ENCODE measurements around the gene ITPRID1. TPM values are rescaled to one million over a fixed set of nuclear protein-coding genes. Genes with fewer than 3 reads are reported as not detected.
"Not testable (repeated sequence)": the region's sequence is repeated elsewhere in the genome, so short reads cannot be mapped to it uniquely, and the experiment has no call there.

Gene ITPRID1
- total RNA-seq: not detected

DNA sequence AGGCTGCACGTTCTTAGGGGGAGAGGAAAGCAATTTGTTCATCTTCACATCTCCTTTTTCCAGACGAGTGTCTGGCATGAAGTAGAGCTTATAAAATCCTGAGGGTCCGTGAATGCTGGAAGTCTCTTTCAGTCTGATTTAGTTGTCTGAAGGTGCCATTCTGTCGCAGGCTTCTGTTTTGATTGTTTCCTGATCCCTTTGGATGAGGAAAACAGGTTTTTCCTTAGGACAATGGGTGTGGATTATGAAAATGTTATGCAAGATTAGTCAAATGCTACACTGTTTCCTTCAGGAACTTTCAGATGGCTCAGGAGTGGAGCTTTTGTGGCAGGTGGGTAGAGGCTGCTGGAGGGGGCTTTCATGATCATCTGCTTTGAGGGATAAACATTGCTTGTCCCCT is at the start of gene ITPRID1:
Gene ITPRID1, plus strand, starts transcription at position 301 of the 400 bp plus-strand sequence. CDS start 38,935 bp downstream, outside the sequence.
- TF ChIP-seq, protein P1, sequence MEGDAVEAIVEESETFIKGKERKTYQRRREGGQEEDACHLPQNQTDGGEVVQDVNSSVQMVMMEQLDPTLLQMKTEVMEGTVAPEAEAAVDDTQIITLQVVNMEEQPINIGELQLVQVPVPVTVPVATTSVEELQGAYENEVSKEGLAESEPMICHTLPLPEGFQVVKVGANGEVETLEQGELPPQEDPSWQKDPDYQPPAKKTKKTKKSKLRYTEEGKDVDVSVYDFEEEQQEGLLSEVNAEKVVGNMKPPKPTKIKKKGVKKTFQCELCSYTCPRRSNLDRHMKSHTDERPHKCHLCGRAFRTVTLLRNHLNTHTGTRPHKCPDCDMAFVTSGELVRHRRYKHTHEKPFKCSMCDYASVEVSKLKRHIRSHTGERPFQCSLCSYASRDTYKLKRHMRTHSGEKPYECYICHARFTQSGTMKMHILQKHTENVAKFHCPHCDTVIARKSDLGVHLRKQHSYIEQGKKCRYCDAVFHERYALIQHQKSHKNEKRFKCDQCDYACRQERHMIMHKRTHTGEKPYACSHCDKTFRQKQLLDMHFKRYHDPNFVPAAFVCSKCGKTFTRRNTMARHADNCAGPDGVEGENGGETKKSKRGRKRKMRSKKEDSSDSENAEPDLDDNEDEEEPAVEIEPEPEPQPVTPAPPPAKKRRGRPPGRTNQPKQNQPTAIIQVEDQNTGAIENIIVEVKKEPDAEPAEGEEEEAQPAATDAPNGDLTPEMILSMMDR (IDR thresholded peaks at IDR 0.05): no peak
- Histone ChIP-seq H3K27me3 (replicated peaks; ENCODE audit: insufficient read depth) (no peaks in the 10 kb centered on the region), H3K36me3 (no peaks in the 10 kb centered on the region), H3K27ac (no peak within 1 kb of the TSS), H3K9me3 (peaks cover 2% of the 10 kb centered on the region), H3K4me3 (no peak within 1 kb of the TSS), H3K4me1 (ENCODE audit: control insufficient read depth in 1 of 2, low read depth in 2 of 2) (no peaks in the 10 kb centered on the region)
- ATAC-seq (ENCODE audit: insufficient number of reproducible peaks, low FRiP score, low read depth) (no peak), DNase-seq (ENCODE audit: low spot score) (no peak)

DNA sequence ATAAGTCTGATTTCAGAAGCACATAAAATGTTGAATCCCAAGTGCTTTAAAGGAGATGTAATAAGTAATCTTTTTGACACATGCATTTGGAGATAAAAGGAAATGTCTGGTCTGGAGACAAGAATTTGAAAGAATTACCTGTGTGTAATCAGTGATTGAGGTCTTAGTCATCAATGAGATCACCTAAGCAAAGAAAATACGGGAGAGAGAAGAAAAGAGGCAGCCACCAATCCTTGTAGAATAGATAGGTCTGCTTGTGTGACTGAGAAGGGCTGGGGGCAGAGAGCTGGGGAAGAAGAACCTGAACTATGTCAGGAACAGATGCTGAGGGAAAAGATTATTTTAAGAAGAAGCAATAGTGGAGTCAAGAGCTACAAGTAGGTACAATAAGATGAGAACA is 49.3 kb upstream of the ITPRID1 start:
- ATAC-seq (ENCODE audit: insufficient number of reproducible peaks, low FRiP score, low read depth) (no peak), DNase-seq (ENCODE audit: low spot score) (no peak)
- TF ChIP-seq, protein P1 (IDR thresholded peaks at IDR 0.05): no peak
- Histone ChIP-seq H3K4me1 (ENCODE audit: control insufficient read depth in 1 of 2, low read depth in 2 of 2) (no peaks in the 10 kb centered on the region), H3K27me3 (replicated peaks; ENCODE audit: insufficient read depth) (no peaks in the 10 kb centered on the region), H3K4me3 (no peak overlapping the region), H3K36me3 (no peaks in the 10 kb centered on the region), H3K27ac (no peak overlapping the region), H3K9me3 (no peaks in the 10 kb centered on the region)

DNA sequence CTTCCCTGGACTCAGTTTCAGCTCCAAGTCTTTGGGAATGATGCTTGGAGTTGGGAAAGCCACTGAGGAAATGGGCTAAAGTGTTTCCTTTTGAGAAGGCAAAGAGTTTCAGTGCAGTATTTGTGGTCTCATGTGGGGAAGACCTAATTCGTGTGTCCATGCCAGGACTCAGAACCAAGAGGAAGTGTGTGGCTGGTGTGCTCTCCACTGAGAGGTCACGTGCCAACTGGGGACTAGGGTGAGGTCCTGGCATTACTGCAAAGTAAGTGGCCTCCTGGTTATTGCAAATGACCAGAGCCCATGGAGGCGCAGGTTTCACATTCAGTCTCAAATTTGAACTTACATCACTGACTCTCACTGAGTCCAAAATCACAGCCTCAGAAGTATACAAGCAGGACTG is 48.6 kb upstream of the ITPRID1 start:
- H3K4me3 ChIP-seq: no peak overlapping the region
- no peaks in the 10 kb centered on the region for H3K4me1 ChIP-seq (ENCODE audit: control insufficient read depth in 1 of 2, low read depth in 2 of 2)
- no peaks in the 10 kb centered on the region for H3K27me3 ChIP-seq (replicated peaks; ENCODE audit: insufficient read depth)
- H3K9me3 ChIP-seq: no peaks in the 10 kb centered on the region
- no peaks in the 10 kb centered on the region for H3K36me3 ChIP-seq
- no peak for ATAC-seq (ENCODE audit: insufficient number of reproducible peaks, low FRiP score, low read depth)
- DNase-seq (ENCODE audit: low spot score): no peak
- TF ChIP-seq, protein P1 (IDR thresholded peaks at IDR 0.05): no peak
- H3K27ac ChIP-seq: no peak overlapping the region

DNA sequence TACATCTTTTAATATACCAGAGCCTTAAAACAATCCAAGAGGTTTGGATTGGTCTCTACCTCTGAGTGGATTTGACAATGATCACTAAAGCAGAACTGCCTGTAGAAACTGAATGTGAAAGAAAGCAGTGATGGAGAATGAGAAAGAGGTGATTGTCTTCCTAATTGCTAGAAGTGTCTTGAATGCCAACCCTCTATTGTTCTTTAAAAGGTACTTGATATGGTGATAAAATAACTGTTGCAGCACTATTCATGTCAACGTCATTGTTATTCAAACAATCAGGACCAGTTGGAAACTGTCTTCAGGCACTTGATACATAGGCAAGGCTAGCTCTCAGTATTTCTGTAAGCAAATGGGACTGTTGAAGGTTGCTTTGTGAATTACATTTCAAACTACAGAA is 47.9 kb upstream of the ITPRID1 start:
- Histone ChIP-seq H3K27ac (no peak overlapping the region), H3K4me3 (no peak overlapping the region), H3K9me3 (no peaks in the 10 kb centered on the region), H3K4me1 (ENCODE audit: control insufficient read depth in 1 of 2, low read depth in 2 of 2) (no peaks in the 10 kb centered on the region), H3K36me3 (no peaks in the 10 kb centered on the region), H3K27me3 (replicated peaks; ENCODE audit: insufficient read depth) (no peaks in the 10 kb centered on the region)
- DNase-seq (ENCODE audit: low spot score) (no peak), ATAC-seq (ENCODE audit: insufficient number of reproducible peaks, low FRiP score, low read depth) (no peak)
- TF ChIP-seq, protein P1 (IDR thresholded peaks at IDR 0.05): no peak

DNA sequence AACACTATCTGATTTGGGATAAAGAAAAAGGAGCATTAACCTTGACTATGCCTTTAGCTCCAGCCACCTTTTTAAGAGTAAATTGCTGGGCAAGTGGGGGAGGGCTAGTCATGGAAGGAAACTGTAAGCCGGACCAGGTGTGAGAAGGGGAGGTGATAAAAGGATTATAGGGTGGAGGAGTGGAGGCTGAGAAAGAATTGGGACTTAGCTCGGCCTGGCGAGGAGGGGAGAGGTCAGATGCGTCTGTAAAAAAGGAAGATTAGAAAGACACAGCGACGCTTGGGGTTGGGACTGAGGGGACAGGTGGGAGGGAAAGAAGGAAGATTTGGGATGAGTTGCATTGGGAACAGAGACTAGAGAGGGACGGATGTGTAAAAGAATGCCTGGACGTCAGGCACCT is 43.0 kb upstream of the ITPRID1 start:
- not testable (repeated sequence) for H3K36me3 ChIP-seq; H3K4me1 ChIP-seq (ENCODE audit: control insufficient read depth in 1 of 2, low read depth in 2 of 2); H3K4me3 ChIP-seq; ATAC-seq (ENCODE audit: insufficient number of reproducible peaks, low FRiP score, low read depth); H3K27me3 ChIP-seq (replicated peaks; ENCODE audit: insufficient read depth); H3K9me3 ChIP-seq; DNase-seq (ENCODE audit: low spot score); H3K27ac ChIP-seq

DNA sequence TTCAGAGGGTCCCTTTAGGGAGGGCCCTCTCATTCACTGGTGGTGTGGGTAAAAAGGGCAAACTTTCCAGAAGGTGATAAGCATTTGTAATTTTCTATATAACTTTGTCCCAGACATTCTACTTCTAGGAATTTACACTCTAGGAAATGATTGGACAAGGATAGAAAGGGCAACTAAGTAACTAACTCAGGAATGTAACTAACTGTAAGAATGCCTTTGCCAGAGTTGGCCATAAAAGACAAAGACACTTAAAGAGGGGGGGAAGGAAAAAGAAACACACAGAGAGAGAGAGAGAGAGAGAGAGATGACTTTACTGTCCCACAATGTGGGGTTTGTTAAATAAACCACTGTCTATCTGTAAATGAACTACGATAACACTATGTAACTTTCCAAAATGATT is 38.5 kb upstream of the ITPRID1 start:
- no peak for ATAC-seq (ENCODE audit: insufficient number of reproducible peaks, low FRiP score, low read depth)
- TF ChIP-seq, protein P1 (IDR thresholded peaks at IDR 0.05): no peak
- no peak for DNase-seq (ENCODE audit: low spot score)

More for the DNA sequence above, 38.5 kb upstream of the ITPRID1 start:
- no peak overlapping the region for H3K27ac ChIP-seq
- H3K9me3 ChIP-seq: no peaks in the 10 kb centered on the region
- no peaks in the 10 kb centered on the region for H3K27me3 ChIP-seq (replicated peaks; ENCODE audit: insufficient read depth)
- no peaks in the 10 kb centered on the region for H3K4me1 ChIP-seq (ENCODE audit: control insufficient read depth in 1 of 2, low read depth in 2 of 2)
- no peak overlapping the region for H3K4me3 ChIP-seq
- H3K36me3 ChIP-seq: no peaks in the 10 kb centered on the region
